Erythroblast (primary cell): ENCODE data around the gene POU2F1.
A peak's percentile ranks its signal among the peaks of the same experiment; 100 is the strongest.
"Not testable (repeated sequence)": the region's sequence is repeated elsewhere in the genome, so short reads cannot be mapped to it uniquely, and the experiment has no call there.

Experiments
- DNase-seq, 2 experiments: peaks; one replicate each; lab custom pipeline; 2025; lab: John Stamatoyannopoulos, UW
- GATA1 ChIP-seq: IDR thresholded peaks from 2 replicates; pipeline ENCODE4 v1.6.1; 2011; ENCODE audit warnings: low read depth, mild to moderate bottlenecking, control low read depth, low read length, moderate library complexity
- POLR2A ChIP-seq: IDR thresholded peaks from 2 replicates; pipeline ENCODE4 v1.6.1; 2011; ENCODE audit warnings: mild to moderate bottlenecking, low read length

Gene POU2F1

DNA sequence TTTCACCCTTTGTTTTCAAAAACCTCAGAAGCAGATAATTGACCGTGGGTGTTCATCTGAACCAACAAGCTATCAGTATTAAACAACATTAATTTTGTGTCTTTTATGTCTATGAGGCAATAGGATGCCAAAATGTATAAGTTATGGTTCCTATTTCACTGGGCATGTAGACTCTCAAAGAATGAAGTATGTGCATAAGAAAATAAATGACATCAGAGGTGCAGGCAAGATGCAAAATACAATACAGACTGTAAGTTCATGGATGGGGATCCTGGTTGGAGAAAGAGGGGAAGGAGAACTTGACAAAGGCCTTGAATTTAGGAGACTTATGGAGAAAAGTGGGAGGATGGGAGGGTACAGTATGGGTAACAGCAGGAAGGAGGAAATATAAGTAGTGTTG, 23.4 kb upstream of the POU2F1 start:
- TF ChIP-seq GATA1 (no peak), POLR2A (no peak)
- no peak for DNase-seq

DNA sequence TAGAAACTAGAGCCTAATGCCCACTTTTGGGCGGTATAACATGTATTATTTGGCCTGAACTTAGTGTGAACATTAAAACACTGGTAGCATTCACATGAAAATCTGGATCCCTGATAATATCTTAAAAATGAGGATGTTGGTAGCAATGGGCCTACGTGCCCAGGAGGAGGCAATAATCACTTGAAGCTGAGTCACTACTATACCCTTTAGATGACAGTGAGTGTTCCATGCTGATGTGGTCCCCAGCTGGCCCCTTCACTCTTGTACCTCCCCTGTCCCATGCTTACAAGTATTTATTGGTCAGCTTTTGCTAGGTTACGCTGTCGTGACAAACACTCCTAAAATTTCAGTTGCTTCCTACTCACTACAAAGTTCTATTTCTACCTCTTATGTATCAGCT, 23.0 kb upstream of the POU2F1 start:
- peak in 1 of 2 experiments; percentile 4 for DNase-seq
- TF ChIP-seq GATA1: no peak
- TF ChIP-seq POLR2A: no peak

DNA sequence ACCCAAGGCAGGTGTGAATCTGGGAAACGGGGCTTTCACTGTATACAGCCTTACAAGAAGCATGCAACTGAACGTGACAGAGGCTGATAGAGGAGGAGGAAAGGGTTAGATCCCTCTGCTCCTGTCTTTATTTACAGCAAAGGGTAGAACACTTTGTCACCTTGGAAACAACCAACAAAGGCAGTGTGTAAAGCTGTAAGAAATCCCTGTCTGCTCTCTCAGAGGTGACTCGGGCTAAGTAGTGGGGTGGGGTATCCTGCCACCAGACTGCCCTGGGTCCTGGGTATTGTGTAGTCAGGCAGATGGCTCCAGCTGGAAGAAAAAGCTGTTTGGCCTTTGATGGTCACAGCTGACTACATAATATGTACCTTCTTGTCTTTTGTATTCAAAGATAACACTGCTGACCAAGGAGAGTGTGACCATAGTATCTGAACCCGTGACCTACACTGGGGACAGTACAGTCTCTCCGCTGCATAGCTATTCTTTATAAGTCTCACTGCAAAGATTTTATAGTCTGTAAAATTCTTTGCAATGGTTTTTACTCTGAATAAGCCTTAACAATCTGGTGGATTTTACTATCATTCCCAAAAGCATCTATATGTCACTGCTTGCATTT, 22.1 kb upstream of the POU2F1 start:
- no peak for TF ChIP-seq POLR2A
- no peak for TF ChIP-seq GATA1
- no peak for DNase-seq

DNA sequence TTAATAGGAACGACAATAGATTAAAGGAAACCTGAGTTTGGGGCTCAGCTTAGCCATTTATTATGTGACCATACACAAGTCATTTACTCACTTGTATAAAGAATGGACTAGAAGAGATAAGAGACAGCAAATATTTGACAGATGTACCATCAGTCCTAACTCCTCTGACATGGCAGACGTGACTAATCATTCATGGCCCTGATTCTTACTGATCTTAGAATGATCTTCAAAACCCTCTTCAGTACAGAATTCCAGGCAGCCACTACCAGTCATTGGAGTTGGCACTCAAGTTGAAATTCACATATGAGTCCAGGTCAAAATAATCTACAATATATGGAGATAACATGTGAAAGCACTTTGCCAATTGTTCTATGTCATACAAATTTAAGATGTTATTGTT, 21.0 kb upstream of the POU2F1 start:
- TF ChIP-seq GATA1: no peak
- no peak for TF ChIP-seq POLR2A
- no peak for DNase-seq

GRCh38 chr1:167200272-167200671, 20.4 kb upstream of the POU2F1 start:
- DNase-seq: no peak
- TF ChIP-seq POLR2A: no peak
- no peak for TF ChIP-seq GATA1

DNA sequence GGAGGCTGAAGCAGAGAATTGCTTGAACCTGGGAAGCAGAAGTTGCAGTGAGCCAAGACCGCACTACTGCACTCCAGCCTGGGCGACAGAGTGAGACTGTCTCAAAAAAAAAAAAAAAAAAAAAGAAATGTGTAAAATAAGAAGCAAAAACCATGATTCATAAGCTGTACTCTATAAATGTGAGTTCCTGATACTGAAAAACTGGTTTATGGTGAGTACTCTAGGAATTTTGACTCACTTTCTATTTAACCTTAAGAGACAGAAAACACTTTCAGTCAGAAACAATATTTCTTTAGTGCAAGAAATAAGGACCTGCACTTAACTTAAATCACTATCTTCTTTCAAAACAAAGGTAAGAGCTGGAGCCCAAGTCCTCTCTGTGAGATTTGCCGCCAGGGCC, 19.9 kb upstream of the POU2F1 start:
- TF ChIP-seq POLR2A: no peak
- no peak for TF ChIP-seq GATA1
- DNase-seq: no peak

- TF ChIP-seq POLR2A (no peak), GATA1 (no peak)
- DNase-seq: no peak
Measured at GRCh38 chr1:167202049-167202448, 18.6 kb upstream of the POU2F1 start.

- DNase-seq: not testable (repeated sequence)
Measured at GRCh38 chr1:167205306-167206050, 15.2 kb upstream of the POU2F1 start.

DNA sequence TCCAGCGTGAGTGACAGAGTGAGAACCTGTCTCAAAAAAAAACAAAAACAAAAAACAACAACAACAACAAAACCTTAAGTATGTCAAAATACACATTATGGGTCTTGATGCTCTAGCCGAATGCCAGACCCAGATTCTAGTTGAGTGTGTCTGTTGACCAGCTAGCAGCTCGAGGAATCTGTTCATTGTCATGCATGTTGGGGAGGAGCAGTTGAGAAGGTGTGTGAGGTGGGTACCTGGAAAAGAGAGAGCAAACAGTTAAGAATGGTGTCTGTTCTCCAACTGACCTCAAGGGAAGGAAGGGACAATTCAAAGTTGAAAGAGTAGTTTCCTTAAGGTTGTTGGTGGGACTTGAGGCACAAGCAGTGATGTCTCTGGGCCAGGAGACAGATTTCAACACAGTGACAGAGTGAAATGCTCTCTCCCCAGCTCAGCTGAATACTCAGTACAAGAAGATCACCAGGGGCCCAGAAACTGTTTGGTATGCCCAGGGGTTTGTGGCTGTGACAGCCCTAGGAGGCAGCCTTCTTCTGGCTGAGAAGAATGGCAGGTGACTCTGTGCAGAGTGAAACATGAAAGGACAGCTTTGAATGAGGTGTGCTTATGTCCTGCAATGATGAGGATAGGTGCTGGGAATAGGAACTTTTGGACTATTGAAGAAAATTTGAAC, 14.4 kb upstream of the POU2F1 start:
- DNase-seq: no peak
- TF ChIP-seq POLR2A: no peak
- no peak for TF ChIP-seq GATA1

DNA sequence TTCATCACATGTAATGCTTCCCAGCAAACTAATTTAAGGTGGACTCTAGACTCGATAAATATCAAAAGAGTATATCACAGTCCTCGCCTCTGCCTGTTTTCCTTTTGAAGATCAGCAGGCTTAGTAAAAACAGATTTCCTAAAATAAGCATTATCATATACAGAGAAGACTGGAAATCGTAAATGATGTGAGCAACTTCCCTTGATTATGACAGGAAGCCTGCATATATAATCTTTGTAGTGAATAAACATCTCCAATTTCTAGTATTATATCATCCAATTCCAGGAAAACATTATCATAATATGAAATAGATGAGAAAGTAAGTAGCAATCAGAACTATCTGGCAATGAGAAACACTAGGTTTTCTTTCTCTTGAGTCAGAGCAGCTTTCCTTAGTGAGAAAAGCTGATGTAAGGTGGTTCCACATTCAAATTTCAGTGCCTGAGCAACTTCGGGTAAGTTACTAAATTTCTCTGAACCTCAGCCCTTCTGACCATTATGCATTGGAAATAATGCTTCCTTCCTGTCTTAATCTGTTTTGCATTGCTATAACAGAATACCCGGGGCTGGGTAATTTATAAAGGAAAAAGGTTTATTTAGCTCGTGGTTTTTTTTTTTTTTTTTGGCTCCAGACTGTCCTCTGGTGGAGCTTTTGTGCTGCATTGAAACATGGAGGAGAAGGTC, 12.6 kb upstream of the POU2F1 start:
- TF ChIP-seq GATA1: no peak
- TF ChIP-seq POLR2A: no peak
- no peak for DNase-seq

DNA sequence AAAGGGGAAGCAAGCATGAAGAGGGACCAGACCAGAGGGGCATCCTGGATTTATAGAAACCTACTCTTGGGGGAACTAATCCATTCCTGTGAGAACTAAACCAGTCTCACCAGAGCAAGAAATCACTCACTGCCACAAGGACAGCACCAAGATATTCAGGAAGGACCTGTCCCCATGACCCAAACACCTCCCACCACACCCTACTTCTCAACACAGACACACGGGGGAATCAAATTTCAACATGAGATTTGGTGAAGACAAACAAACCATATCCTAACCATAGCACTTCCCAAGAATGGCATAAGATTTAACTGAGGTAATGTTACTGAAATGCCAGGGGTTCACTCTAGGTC, 12.1 kb upstream of the POU2F1 start:
- TF ChIP-seq POLR2A (no peak), GATA1 (no peak)
- no peak for DNase-seq

DNA sequence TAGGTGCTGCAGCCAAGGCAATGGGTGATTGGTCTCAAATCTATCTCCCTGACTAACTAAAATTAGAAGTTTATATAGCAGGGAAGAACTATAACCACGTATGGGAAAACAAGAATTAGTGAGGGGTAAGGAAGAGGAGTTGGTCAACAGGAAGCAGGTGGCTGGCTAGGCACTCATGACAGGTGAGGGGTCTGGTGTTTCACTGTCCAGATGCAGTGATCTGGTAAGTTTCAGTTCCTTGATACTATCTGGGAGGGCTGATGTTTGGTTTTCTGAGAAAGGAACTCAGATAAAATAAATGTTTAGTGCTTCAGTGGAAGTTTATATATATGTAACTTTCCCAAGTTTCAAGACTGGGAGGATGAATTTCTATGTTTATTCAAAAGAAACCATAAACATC, 11.6 kb upstream of the POU2F1 start:
- TF ChIP-seq POLR2A (no peak), GATA1 (no peak)
- DNase-seq: no peak

DNA sequence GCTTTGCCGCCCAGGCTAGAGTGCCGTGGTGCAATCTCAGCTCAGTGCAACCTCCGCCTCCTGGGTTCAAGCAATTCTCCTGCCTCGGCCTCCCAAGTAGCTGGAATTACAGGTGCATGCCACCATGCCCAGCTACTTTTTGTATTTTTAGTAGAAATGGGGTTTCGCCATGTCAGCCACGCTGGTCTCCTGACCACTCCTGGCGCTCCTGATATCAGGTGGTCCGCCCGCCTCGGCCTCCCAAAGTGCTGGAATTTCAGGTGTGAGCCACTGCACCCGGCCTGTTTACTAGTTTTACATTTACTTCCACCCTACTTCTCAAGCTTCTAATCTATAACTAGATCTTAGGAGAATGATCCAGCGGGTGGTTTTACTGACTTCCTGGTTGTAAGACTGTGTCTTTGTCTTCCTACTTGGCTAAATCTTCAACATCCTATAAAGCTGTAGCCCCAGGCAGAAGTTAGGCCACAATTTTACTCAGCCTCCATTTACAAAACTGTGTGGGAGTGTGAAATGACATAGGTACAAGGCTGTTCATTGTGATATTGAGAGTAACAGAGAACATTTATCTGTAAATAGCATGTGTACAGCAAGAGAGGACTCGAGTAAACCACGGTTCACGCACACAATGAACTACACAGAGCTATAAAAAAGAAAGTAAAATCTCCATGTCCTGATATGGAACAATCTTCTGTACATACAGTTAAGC, 9.6 kb upstream of the POU2F1 start:
- no peak for DNase-seq
- TF ChIP-seq GATA1: no peak
